HG03039 (cell line): ENCODE measurements around the gene SYCP2.

ENCODE experiments used
- ATAC-seq: cut with Tn5 transposase; IDR thresholded peaks from one replicate; pipeline ENCODE4 v1.9.1; 2021; ENCODE audit warnings: mild to moderate bottlenecking, moderate library complexity; ENCODE audit not compliant: unreplicated experiment

SYCP2 gene

DNA sequence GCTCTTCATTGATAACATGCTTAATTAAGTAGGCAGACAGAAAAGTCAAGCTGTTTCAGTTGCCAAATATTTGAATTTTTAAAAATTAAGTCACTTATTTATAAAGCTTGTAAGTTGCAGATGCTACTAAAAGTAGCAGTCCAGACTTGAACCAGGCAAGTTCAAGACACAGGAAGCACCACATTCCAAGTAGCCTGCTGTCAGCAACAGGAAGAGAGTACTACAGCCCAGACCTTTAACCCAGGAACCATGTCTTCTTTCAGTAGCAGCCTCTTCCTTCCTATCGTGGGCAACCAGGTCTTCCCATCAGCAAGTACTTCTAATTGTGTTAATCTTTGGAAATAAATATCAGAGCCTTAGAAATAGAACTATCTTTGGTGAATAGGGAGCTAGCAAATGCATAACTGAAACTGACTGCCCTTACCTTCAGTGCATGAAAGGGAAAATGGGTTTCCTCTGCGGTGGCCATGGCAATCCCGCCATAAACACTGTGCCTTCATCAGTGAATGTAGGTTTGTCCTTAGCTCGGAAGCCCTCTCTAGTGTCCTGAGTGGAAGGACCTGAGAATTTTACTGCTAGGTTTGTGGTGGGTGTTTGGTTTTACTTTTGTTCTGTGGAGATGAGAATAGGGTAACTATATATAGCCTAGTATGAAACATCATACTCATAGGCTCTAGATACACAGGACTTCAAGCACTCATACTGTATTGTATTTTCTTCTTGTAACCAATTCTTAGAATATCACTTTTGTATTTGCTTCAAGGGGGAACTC is 95.6 kb downstream of the SYCP2 start:
- ATAC-seq = peak; percentile 79

DNA sequence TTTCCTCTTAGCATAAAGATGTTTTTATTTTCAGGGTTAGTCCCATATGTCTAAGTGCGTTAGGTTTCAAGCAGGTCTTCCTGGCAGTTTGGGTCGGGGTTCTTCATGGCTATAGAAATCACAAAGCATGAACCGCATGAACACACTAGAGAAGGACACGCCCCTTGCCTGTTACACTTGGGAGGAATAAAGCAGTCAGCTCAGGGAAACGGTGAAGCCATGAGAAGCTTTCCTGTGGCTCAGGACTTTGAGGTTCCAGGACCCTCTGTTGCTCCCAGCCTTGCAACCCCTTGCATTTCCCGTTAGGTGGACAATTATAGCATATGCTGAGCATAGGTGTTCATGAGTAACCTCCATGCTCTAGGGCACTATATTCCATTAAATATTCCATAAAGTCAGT is 96.7 kb downstream of the SYCP2 start:
- no peak for ATAC-seq

DNA sequence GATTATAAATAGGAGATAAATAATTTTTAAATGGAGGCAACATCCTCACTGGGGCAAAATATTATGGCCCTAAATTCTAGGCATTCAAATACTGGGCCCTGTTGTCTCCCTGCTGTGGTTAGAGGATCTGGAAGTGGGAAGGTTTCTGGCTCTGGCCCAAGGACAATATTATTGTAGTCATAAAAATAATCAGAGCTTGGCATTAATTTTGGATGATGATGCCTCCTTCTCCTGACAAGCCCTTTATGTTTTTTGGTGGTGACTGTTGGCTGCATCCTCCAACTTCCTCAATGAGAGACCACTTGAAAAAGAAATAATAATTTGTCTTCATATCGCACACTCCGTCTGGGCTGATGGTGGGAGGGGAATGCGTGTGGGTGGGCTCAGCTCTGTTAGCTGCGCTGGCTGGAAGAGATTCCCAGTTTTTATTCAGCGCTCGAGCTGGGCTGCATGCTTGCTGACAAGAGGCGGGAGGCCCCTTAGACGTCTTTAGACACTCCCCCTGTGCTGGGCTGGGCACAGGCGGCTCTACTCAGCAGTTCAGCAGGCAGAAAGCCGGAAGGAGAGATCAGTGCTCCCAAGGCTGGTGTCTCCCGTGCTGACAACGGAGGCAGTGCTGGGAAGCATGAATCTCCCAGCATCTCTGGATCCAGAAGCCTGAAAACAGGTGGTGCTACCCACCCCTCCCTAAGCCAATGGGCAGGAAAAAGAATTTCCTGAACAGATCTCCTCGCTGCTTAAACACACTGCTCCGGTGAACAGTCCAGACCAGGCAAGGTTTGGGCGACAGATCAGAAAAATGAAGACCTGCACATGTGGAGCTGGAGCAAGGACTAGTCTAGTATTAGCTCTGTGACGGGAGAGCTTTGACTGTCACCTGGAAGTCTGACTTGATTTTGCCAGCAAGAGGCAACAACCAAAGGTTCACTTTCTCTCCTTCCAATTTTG is 97.7 kb downstream of the SYCP2 start:
- ATAC-seq = no peak

DNA sequence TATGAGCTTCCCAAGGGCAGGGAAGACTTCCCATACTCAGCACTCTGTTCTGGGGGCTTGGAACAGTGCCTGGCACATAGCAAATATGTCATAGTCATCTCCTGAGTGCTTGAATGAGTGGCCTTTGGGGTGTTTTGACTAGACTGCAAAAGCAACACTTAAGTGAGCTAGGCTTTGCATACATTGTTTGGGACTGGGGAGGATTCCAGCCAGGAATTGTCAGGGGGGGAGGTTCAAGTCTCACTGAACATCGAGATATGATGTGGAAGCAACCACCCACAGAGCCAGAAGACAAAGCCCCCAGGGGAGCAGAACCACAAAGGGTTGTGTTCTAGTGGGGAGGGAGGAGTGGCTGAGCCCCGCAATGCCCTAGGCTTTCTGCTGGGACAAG is 98.4 kb downstream of the SYCP2 start:
- ATAC-seq = no peak

DNA sequence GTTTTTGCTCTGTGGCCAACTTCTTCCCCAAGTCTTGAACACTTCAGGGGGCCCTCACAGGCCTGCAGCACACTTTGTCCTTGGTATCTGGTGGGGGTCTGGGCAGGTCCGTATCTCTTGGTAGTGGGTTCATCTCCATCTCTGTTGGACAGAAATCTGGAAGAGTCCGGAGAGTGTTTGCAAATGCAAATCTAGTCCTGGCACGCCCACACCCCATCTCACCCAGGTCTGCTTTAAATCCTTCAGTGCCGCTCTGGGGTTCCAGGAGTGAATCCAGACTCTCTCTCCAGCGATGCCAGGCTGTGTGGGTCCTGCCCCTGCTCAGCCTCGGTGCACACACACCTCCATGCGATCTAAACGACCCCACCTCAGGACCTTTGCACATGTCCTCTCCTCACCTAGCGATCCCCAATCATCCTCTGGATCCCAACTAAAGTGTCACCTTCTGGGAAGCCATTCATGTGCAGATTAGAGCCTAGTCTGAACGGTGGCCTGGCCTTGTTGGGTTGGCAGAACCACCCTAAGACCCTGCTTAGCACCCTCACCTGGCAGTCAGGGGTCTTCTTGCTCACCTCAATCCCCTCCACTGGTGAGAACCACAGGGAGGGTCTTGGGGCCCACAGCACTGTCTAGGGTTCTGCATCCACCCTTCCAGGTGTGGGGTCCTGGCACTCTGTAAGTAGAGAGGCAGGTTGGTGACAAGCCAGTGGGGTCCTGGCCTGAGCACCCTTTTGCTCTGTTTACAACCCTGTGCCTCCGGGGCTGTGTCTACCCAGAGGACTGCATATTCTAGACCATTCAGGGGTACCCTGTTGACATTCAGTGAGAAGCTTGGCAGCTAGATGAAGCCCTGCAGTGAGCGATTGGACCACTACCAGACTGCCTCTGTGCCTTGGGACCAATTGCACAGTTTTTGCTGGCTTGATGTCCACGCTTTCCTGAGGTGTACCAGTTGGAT is 100.8 kb downstream of the SYCP2 start:
- ATAC-seq = no peak

DNA sequence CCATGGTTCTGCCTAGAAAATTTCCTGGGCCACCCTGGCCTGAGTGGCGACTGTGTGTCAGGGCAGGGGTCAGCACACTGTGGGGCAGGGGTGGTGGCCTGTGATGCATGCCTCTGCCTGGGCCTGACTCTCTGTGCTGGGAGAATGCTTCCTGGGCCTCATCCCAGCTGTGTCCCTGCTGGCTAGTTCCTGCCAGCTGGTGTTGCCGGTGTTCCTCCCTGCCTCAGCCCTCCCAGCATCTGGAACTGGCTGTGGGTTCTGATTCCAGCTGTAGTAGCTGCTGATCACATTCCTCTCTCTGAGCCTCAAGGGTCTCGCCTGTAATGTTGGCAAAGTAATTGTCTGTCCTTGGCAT is 101.5 kb downstream of the SYCP2 start:
- ATAC-seq = no peak

DNA sequence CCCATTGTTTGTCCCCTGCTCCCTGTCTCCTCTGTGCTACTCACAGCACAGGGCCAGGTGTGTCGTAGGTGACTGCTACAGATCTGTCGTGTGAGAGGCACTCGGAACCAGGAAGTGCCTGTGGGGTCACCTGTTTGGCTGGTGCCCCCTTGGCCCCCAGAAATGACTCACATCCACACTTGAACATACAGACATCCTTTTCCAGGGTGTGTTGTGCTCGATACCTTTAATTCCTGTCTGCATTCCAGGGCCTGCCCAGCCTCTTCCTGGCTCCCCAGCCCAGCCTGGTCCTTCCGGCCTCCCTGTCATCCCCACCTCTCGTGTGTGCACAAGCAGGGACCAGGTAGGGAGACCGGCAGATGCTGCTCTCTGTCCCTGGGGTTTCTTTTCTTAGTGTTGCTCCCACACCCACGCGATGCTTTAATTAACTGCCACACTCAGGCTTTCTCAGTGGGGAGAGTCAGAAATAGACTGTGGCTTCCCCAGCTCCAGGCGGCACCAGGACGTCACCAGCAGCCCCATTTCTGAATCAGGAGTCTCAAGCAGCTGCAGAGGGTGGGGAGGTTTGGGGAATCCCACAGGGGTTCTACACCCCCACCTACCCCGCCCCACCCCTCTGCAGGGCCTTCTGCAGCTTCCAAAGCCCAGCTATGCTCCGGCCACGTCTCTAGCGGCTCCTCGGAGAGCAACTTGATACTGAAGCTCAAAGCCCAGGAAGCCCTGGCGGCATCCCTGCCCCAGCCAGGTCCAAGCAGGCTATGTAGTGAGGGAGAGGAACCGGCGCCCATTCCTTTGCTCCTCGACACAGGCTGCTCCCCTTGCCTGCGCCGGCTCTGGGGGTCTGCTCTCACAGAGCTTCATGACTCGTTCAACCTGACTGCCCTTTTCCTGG is 102.2 kb downstream of the SYCP2 start:
- ATAC-seq = no peak

DNA sequence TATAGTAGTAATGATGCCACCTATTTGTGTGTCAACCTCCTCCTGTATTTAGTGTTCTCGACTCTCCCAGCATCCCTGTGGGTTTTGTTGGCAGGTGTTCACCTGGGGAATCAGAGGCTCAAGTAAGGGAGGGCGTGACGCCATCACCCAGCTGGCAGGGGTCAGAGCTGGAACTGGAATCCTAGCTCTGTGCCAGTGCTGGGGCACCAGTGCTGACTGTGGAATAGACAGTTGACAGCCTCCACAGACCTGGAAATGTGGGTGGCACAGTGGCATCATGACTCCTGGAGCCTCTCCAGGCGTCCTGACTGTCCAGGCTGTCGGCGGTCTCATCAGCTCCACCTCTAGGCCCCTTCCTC is 102.8 kb downstream of the SYCP2 start:
- no peak for ATAC-seq

DNA sequence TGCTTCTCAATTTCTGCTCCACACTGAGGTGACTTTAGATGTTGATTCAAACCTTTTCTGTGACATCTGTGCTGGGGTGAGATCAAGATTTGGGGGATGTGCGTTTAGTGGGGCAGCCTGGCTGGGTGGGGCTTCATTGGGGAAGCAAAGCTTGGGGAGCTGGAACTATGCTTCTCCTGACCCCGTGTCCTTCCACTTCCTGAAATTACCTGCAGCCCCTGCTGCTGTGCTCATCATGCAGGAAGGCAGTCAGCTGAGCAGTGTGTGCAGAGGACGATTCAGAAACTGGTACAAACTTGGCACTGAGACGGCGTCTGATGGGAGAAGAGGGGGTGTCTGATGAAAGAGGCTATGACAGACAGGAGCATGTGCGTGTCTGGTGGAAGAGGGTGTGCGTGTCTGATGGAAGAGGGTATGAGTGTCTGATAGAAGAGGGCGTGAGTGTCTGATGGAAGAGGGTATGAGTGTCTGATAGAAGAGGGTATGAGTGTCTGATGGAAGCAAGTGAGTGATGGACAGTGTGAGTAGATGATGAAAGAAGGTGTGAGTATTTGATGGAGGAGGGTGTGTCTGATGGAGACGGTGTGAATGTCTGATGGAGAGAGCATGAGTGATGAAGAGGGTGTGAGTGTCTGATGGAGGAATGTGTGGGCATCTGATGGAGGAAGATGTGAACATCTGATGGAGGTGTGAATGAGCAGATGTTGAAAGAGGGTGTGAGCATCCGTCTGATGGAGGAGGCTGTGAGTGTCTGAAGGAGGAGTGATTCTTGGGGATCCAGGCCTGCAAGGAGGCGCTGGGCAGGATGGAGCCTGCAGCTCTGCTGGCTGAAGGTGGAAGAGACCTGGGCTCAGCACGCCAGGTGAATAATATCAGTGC is 103.4 kb downstream of the SYCP2 start:
- ATAC-seq = no peak

DNA sequence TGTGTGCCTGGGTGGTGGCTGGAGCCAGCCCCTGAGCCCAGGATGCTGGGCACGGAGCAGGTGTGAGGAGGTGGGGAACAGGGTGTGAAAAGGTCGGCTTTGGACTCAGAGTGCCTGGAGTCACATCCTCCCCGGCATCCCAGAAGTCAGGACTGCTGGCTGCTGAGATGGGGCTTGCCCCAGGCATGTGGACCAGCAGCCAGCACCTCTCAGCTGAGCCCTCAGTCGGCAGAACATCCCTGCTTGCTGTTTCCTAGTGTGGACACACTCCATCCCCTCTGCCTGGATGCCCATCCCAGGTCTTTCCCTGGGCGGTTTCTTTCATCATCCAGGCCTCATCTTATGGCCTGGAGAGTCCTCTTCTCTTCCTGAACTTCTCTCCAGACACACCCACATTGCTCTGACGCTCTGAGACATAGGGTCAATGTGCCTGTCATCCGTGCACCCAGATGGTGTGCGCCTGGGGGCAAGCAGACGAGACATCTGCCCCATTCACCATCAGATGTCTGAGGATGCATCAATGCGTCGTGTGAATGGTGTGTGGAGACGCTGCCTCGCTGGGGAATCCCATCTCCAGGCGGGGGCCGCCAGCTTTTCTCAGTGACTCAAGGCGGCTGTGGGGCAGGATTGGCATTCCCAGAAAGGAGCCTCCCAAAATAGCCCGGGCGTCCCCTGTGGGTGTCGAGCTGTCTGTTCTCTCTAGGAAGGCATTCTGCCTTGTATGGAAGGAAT is 104.2 kb downstream of the SYCP2 start:
- ATAC-seq = no peak

DNA sequence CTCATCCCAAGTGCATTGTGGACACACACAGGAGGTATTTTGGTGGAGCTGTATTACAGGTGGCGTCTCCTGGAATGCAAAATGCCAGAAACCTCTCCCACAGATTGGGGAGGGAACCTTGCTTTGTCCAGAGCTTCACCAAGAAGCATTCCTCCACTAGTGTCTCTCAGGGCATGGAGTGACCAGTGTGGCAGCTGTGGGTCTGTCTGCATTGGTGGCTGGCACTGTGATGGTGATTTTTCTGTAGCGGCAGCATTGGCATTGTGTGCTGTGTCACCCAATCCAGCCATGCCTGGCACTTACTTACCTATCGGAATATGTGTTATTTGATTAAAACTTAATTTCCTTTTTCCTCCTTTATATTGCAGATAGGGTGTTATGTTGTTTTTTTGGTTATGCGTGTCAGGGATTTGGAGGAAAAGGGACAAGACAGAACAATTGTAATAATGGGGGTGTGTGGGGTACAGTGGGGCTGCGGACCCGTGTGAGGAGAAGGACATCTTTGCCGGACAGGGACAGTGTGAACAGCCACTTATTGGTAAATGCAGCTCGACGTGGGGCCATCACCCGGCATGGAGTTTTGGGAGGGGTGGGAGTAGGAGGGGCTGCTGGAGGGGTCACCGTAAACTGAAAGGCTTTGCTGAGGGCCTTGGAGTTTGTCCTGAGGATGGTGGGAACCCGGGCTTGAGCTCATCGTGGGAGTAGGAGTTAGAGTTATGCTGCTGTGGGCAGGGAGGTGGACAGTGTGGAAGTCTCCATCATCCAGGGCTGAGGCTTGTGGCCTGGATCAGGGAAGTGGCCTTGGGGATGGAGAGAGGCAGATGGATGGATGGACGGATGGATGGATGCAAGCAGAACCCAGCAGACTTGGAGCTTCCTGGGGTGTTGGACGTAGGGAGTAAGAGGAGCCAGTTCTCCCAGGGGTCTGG is 105.0 kb downstream of the SYCP2 start:
- no peak for ATAC-seq

DNA sequence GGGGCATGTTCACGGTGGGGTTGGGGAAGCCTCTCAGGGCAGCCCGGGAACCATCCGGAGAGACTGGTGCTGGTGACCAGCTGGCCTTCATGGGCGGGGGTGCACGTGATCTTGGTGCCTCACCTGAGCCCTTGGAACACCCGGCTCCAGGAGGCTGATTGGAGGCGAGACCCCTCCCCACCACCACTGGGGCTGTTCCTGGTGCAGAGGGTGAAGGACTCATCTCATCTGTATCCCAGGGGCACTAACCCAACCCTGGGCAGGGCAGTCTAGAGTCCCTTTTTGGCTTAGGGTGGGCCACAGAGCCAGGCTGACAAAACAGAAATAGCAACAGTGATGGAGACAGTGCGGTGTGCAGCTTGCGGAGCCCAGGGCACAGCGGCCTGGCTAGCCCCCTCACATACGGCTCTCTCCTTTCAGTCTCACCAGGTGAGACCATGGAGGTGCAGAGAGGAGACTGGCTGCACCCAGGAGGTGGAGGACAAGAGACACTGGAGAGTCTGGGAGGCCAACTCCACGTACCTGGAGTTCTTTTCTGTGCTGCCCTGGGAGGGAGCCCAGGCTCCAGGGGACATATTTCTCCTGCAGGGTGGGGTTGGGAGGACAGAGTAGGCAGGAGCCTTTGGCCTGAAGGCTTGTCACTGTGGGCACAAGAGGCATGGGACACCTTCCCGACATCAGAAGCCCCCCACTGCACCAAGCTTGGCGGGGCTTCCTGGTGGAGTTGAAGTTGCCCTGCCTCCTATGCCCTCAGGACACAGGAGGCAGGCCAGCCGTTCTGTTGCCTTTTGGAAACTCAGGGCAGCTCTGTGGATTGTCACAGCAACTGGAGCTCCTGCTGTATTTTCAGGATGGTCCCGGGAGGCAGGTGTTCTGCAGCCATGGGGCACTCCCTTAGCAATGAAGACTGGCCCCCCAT is 106.0 kb downstream of the SYCP2 start:
- ATAC-seq = no peak

DNA sequence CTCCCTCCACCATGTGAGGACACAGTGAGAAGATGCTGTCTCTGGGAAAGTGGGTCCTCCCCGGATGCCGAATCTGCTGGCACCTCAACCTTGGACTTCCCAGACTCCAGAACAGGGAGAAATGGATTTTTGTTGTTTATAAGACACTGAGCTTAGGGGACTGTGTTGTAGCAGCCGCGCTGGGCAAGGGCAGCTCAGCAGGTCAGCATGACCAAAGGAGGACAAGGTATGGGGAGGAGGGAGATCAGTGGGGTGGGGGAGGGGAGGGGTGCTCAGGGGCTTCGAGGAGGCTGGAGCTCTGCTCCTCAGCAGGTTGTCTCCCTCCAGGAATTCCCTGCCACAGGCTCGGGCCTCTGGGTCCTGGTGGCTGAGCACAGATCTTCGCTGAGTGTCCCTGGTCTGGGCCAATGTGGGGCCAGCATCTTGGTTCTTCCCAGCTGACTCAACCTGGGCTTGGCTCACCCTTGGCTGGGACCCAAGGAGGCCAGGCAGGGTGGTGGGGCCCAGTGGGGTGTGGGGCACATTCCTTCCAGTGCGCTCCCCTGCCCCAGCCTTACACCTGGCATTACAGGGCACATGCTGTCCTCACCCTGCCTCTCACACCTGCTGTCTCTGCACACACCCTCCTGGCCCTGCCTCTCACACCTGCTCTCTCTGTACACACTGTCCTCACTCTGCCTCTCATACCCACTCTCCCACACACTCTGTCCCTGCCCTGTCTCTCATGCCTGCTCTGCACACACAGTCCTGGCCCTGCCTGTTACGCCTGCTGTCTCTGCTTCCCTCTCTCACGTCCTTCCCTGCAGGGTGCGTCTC is 107.3 kb downstream of the SYCP2 start:
- no peak for ATAC-seq

DNA sequence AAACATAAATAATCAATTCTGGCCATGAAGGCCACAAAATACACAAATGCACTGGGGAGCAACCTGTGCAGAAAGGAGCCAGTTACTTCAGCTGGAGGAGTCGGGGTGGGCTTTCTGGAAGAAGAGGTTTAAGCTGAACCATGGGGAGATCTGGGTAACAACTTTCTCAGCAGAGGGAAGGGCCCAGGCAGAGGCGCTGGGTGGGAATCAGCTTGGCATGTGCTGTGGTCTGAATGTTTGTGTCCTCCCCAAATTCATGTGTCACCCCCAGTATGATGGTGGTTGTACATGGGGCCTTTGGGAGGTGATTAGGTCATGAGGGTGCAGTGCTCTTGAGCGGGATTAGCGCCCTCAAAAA is 107.9 kb downstream of the SYCP2 start:
- no peak for ATAC-seq

DNA sequence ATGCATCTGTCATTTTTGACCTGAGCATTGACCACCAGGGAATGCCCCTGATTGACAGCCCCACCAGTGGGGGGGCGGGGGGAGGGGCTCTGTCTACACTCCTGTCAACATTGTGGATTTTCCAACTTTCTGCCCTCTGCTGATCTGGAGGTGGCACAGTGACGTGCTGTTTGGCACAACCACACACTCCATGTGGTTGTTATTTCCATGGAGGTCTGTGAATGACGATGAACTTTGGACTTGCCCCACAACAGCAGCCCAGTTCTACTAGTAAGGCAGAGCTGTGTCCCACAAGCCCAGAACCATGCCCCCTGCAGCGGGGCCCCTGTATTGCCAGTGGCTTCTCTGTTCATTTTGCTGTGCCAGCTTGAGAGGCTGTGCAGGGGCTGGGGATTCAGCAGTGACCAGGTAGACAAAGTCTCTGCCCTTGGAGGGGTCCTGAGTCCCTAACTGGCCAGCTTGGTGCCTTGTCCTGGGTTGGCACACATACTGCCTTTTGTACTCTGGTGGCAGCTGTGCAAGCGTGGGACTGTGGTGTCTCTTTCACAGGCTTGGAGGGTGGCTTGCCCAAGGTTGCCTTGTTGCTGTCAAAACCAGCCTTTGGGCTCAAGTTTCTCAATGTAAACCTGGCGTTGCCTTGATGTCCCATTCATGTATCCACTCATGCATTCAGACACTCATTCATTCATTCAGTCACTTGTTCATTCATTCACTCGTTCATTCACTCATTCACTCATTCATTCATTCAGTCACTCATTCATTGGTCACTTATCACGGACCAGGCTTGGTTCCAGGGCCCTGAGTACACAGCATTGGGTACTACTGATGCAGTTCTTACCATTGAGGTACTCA is 108.5 kb downstream of the SYCP2 start:
- no peak for ATAC-seq
